CD4-positive, alpha-beta T cell (primary cell): Measurements from ENCODE around the gene TBCD. TPM values are rescaled to one million over a fixed set of nuclear protein-coding genes. Genes with fewer than 3 reads are reported as not detected.
A peak's percentile ranks its signal among the peaks of the same experiment; 100 is the strongest.
"Not testable (repeated sequence)": the region's sequence is repeated elsewhere in the genome, so short reads cannot be mapped to it uniquely, and the experiment has no call there.

ENCODE experiments used
- ATAC-seq: fragments of 200-7000 bp; cut with Tn5 transposase; one replicate; pipeline ENCODE4 v1.10.0; 2022; ENCODE audit warnings: mild to moderate bottlenecking; ENCODE audit not compliant: poor library complexity
- CTCF ChIA-PET: fragments of 350-600 bp; sonication (Branson Sonifier 250); formaldehyde crosslinking; loops from one replicate; lab custom pipeline; 2021; ENCODE audit warnings: antibody characterized with exemption, inconsistent platforms; lab: Charles Lee
- POLR2A ChIA-PET: fragments of 350-600 bp; sonication (Branson Sonifier 250); formaldehyde crosslinking; loops from one replicate; lab custom pipeline; 2021; ENCODE audit warnings: antibody characterized with exemption, inconsistent platforms; lab: Charles Lee
- DNase-seq, 14 experiments: peaks; one replicate each; pipeline ENCODE4 v3.0.0-alpha.2; 2013 to 2020; ENCODE audit warnings: mixed read lengths in 2 of 14
- H3K27ac ChIP-seq, 2 donors: one replicate each; pipeline versions ENCODE4 v1.5.1 to v1.7.0; 2013; ENCODE audit warnings: low read length in 2 of 2, low read depth in 1 of 2, mild to moderate bottlenecking in 1 of 2
- H3K27me3 ChIP-seq, 2 experiments: 1 replicate in 1 of 2; 2 replicates in 1 of 2; pipeline versions ENCODE4 v1.6.1 to v1.7.0; 2013; ENCODE audit warnings: low read length in 2 of 2, control low read depth in 1 of 2, mild to moderate bottlenecking in 1 of 2, moderate library complexity in 1 of 2; ENCODE audit not compliant: insufficient read depth in 2 of 2, control insufficient read depth in 1 of 2
- H3K36me3 ChIP-seq: one replicate; pipeline ENCODE4 v1.6.1; 2013; ENCODE audit warnings: low read length, control low read depth; ENCODE audit not compliant: insufficient read depth
- H3K4me1 ChIP-seq: one replicate; pipeline ENCODE4 v1.6.1; 2013; ENCODE audit warnings: low read length, control low read depth; ENCODE audit not compliant: insufficient read depth
- H3K4me3 ChIP-seq: one replicate; pipeline ENCODE4 v1.5.1; 2013; ENCODE audit warnings: mild to moderate bottlenecking, low read length, moderate library complexity
- H3K9me3 ChIP-seq, 2 experiments: 1 replicate in 1 of 2; 2 replicates in 1 of 2; pipeline versions ENCODE4 v1.6.1 to v1.7.0; 2013; ENCODE audit warnings: low read length in 2 of 2, mild to moderate bottlenecking in 2 of 2, control low read depth in 1 of 2, moderate library complexity in 1 of 2; ENCODE audit not compliant: control insufficient read depth in 1 of 2, insufficient read depth in 1 of 2
- H3K27ac Mint-ChIP-seq: one replicate; pipeline ENCODE4 v1.8.0; 2020; ENCODE audit warnings: mixed read lengths
- H3K27me3 Mint-ChIP-seq: one replicate; pipeline ENCODE4 v1.8.0; 2021; ENCODE audit warnings: mixed read lengths
- H3K36me3 Mint-ChIP-seq: one replicate; pipeline ENCODE4 v1.8.0; 2021; ENCODE audit warnings: low read depth, mixed read lengths
- H3K4me1 Mint-ChIP-seq: one replicate; pipeline ENCODE4 v1.8.0; 2021; ENCODE audit warnings: low read depth, mixed read lengths
- H3K4me3 Mint-ChIP-seq: one replicate; pipeline ENCODE4 v1.8.0; 2020; ENCODE audit warnings: mild to moderate bottlenecking, mixed read lengths
- H3K9me3 Mint-ChIP-seq: one replicate; pipeline ENCODE4 v1.8.0; 2020; ENCODE audit warnings: mixed read lengths
- intact Hi-C, 2 experiments: fragments of 100-400 bp; cut with DNase I in 1 of 2; cut with micrococcal nuclease in 1 of 2; formaldehyde crosslinking; loops; one replicate each; pipeline versions ENCODE4 v1.15.1 to v1.9.0; 2023 to 2025; cut with DNase I, micrococcal nuclease
- total RNA-seq, 174 experiments: library from RNA in 2 of 174; stranded (reverse) in 2 of 174; gene quantifications; one replicate each; pipeline ENCODE4 v1.2.3 and lab custom pipeline; 2021 to 2026
- TF ChIP-seq, protein P1 (sequence below): fragments of 200-600 bp; IDR thresholded peaks from one replicate; pipeline ENCODE4 v1.8.0; 2022; ENCODE audit warnings: antibody characterized with exemption, mild to moderate bottlenecking

The TBCD gene
- total RNA-seq, 2 experiments from 2014 or later, result 74.6 to 80.3 TPM

DNA sequence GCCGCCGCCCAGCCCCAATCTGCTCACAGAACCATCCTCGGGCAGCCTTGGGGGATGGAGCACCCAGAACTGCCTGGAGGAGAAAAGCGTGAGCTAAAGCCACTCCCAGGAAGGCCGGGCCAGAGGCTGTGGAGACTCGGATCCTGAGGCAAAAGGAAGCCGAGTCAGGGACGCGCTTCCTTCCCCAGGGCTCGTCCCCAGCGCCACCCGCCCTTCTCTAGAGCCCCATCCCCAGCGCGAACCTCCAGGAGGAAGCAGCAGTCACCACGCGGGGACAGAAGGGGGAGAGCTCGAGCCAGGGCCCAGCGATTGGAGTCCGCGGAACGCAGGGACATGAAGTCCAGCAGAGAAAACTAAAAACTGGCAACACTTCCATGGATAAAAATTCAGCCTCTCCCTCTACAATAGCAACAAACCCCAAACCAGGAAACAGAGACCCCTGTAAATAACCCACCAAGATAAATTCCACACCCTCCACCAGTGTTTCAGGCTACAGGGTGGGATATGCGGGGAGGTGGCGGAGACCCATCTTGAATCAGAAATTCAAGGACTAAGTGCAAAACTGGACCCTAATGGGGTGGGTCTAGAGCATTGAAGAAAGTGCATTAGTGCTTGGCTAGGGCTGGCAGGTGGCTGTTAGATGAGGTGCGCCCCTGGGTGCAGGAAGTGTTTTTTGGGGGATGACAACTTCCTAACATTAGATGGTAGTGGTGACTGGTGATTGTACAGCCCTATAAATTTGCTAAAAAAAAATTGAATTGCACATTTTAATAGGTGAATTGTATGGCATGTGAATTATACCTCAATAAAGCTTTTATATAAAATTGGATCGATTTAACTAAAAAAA lies 211.5 kb downstream of the TBCD start:
- peaks cover 7% of the 10 kb centered on the region for H3K4me1 Mint-ChIP-seq
- H3K4me3 Mint-ChIP-seq, result peak overlapping the region; percentile 48
- ChIA-PET POLR2A (interaction anchor here (1.8 kb wide), 1 partner anchor 23 kb away, joined by 6 read pairs; no protein-coding TSS in a partner anchor), CTCF (no interaction called here)
- H3K27me3 Mint-ChIP-seq, result no peaks in the 10 kb centered on the region
- Histone ChIP-seq H3K9me3 (no peaks in the 10 kb centered on the region), H3K4me3 (no peak overlapping the region), H3K27ac (no peak overlapping the region), H3K27me3 (no peaks in the 10 kb centered on the region), H3K36me3 (peaks cover 6% of the 10 kb centered on the region), H3K4me1 (peaks cover 6% of the 10 kb centered on the region)
- H3K36me3 Mint-ChIP-seq, result peaks cover 5% of the 10 kb centered on the region
- DNase-seq (peak in 12 of 14 experiments; percentile 20 to 68 (median 43)), ATAC-seq (peak; percentile 86)
- no peak overlapping the region for H3K27ac Mint-ChIP-seq
- H3K9me3 Mint-ChIP-seq, result no peaks in the 10 kb centered on the region
- TF ChIP-seq, protein P1, sequence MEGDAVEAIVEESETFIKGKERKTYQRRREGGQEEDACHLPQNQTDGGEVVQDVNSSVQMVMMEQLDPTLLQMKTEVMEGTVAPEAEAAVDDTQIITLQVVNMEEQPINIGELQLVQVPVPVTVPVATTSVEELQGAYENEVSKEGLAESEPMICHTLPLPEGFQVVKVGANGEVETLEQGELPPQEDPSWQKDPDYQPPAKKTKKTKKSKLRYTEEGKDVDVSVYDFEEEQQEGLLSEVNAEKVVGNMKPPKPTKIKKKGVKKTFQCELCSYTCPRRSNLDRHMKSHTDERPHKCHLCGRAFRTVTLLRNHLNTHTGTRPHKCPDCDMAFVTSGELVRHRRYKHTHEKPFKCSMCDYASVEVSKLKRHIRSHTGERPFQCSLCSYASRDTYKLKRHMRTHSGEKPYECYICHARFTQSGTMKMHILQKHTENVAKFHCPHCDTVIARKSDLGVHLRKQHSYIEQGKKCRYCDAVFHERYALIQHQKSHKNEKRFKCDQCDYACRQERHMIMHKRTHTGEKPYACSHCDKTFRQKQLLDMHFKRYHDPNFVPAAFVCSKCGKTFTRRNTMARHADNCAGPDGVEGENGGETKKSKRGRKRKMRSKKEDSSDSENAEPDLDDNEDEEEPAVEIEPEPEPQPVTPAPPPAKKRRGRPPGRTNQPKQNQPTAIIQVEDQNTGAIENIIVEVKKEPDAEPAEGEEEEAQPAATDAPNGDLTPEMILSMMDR, result peak; percentile 51
- intact Hi-C loops, result no loop called here

DNA sequence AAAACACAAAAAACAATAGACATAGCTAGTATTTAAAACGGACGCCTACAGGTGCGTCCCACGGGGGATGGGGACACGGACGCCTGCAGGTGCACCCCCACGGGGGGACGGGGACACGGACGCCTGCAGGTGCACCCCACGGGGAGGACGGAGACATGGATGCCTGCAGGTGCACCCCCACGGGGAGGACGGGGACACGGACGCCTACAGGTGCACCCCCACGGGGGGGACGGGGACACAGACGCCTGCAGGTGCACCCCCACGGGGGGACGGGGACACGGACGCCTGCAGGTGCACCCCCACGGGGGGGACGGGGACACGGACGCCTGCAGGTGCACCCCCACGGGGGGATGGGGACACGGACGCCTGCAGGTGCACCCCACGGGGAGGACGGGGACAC lies 212.6 kb downstream of the TBCD start:
- H3K4me1 ChIP-seq, H3K36me3 Mint-ChIP-seq, H3K27ac Mint-ChIP-seq, CTCF ChIA-PET, H3K27me3 ChIP-seq, H3K4me1 Mint-ChIP-seq, H3K4me3 Mint-ChIP-seq, H3K4me3 ChIP-seq, ATAC-seq, H3K27ac ChIP-seq, intact Hi-C loops, H3K9me3 ChIP-seq, H3K27me3 Mint-ChIP-seq, H3K36me3 ChIP-seq, H3K9me3 Mint-ChIP-seq: not testable (repeated sequence)
- POLR2A ChIA-PET, result interaction anchor here (1.8 kb wide), 1 partner anchor 22 kb away, joined by 6 read pairs; no protein-coding TSS in a partner anchor
- DNase-seq, result peak in 2 of 14 experiments; percentile 20 to 26

DNA sequence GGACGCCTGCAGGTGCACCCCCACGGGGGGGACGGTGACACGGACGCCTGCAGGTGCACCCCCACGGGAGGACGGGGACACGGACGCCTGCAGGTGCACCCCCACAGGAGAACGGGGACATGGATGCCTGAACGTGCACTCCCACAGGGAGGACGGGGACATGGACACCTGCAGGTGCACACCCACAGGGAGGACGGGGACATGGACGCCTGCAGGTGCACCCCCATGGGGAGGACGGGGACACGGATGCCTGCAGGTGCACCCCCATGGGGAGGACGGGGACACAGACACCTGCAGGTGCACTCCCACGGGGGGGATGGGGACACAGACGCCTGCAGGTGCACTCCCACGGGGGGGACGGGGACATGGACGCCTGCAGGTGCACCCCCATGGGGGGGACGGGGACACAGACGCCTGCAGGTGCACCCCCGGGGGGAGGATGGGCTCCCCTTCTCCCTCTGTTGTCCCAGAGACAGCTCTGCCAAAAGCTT lies 213.0 kb downstream of the TBCD start:
- H3K27ac ChIP-seq, result no peak overlapping the region

More for the DNA sequence above, 213.0 kb downstream of the TBCD start:
- CTCF ChIA-PET, result no interaction called here
- Mint-ChIP-seq H3K27me3 (no peaks in the 10 kb centered on the region), H3K4me3 (no peak overlapping the region), H3K27ac (no peak overlapping the region), H3K36me3 (no peaks in the 10 kb centered on the region), H3K4me1 (peaks cover 7% of the 10 kb centered on the region), H3K9me3 (no peaks in the 10 kb centered on the region)
- POLR2A ChIA-PET, result no interaction called here
- H3K4me1 ChIP-seq, result peaks cover 6% of the 10 kb centered on the region
- no peaks in the 10 kb centered on the region for H3K36me3 ChIP-seq
- intact Hi-C loops, result no loop called here
- TF ChIP-seq, protein P1, result no peak
- H3K4me3 ChIP-seq, result no peak overlapping the region
- DNase-seq (peak in 2 of 14 experiments; percentile 24 to 25), ATAC-seq (no peak)
- no peaks in the 10 kb centered on the region for H3K27me3 ChIP-seq
- H3K9me3 ChIP-seq, result no peaks in the 10 kb centered on the region
